HG02852 (cell line): ENCODE results near the gene CLEC20A.
"Not testable (repeated sequence)": the region's sequence is repeated elsewhere in the genome, so short reads cannot be mapped to it uniquely, and the experiment has no call there.

Experiments used
- ATAC-seq: cut with Tn5 transposase; IDR thresholded peaks from one replicate; pipeline ENCODE4 v1.9.1; 2021; ENCODE audit warnings: mild to moderate bottlenecking, moderate library complexity; ENCODE audit not compliant: unreplicated experiment

The CLEC20A gene

GRCh38 chr1:178529364-178530036 lies 32.7 kb upstream of the CLEC20A start:
- ATAC-seq = no peak

- no peak for ATAC-seq
These were observed 32.2 kb upstream of the CLEC20A start for GRCh38 chr1:178528953-178529335.

GRCh38 chr1:178528228-178528952 lies 31.6 kb upstream of the CLEC20A start:
- no peak for ATAC-seq

- no peak for ATAC-seq
These were observed 30.4 kb upstream of the CLEC20A start for GRCh38 chr1:178527117-178527516.

- no peak for ATAC-seq
These were observed 24.5 kb upstream of the CLEC20A start for GRCh38 chr1:178521241-178521640.

- ATAC-seq = no peak
These were observed 24.0 kb upstream of the CLEC20A start for GRCh38 chr1:178520803-178521202.

GRCh38 chr1:178518894-178519293 lies 22.1 kb upstream of the CLEC20A start:
- ATAC-seq = no peak

GRCh38 chr1:178516110-178516509 lies 19.3 kb upstream of the CLEC20A start:
- no peak for ATAC-seq

- ATAC-seq = no peak
These were observed 16.7 kb upstream of the CLEC20A start for GRCh38 chr1:178513278-178513983.

GRCh38 chr1:178512566-178513277 lies 16.0 kb upstream of the CLEC20A start, which contains the start of gene TEX35:
Gene TEX35 (plus strand): TSS chr1:178513109. CDS start chr1:178513189, 80 bp downstream.
- ATAC-seq = no peak

GRCh38 chr1:178510155-178510554 lies 13.4 kb upstream of the CLEC20A start:
- ATAC-seq = no peak

- no peak for ATAC-seq
These were observed 12.7 kb upstream of the CLEC20A start for GRCh38 chr1:178509414-178510007.

GRCh38 chr1:178506669-178507068 lies 9.9 kb upstream of the CLEC20A start:
- no peak for ATAC-seq

GRCh38 chr1:178506177-178506576 lies 9.4 kb upstream of the CLEC20A start:
- ATAC-seq = no peak

- no peak for ATAC-seq
These were observed 7.5 kb upstream of the CLEC20A start for GRCh38 chr1:178504286-178504685.

GRCh38 chr1:178503849-178504248 lies 7.1 kb upstream of the CLEC20A start:
- no peak for ATAC-seq

- not testable (repeated sequence) for ATAC-seq
These were observed 6.6 kb upstream of the CLEC20A start for GRCh38 chr1:178503316-178503715.

GRCh38 chr1:178502856-178503255 lies 6.1 kb upstream of the CLEC20A start:
- ATAC-seq = no peak

- ATAC-seq = no peak
These were observed 5.6 kb upstream of the CLEC20A start for GRCh38 chr1:178502330-178502714.

GRCh38 chr1:178501705-178502329 lies 5.1 kb upstream of the CLEC20A start:
- peak; percentile 88 for ATAC-seq
